Astrocyte of the spinal cord (primary cell): Measurements from ENCODE around the gene CALHM4.
A peak's percentile ranks its signal among the peaks of the same experiment; 100 is the strongest.

ENCODE experiments used
- DNase-seq: peaks from one replicate; pipeline ENCODE4 v3.0.0; 2011; ENCODE audit warnings: low read depth, low spot score
- H3K4me3 ChIP-seq: 2 replicates; pipeline ENCODE4 v1.5.1; 2011; ENCODE audit warnings: low read depth, mild to moderate bottlenecking, low read length, moderate library complexity
- in situ Hi-C: cut with HindIII; loops from 2 replicates; pipeline ENCODE4 v1.10.0; 2017; ENCODE audit warnings: low sequenced_read_pairs
- TF ChIP-seq, protein P1 (sequence below): IDR thresholded peaks from 2 replicates; pipeline ENCODE4 v1.5.1; 2012; ENCODE audit warnings: low read depth, mild to moderate bottlenecking, low read length, inconsistent platforms

Gene CALHM4

GRCh38 chr6:116535109-116535508 is 18.4 kb upstream of the CALHM4 start:
- in situ Hi-C loops = no loop called here
- DNase-seq = no peak
- H3K4me3 ChIP-seq = no peak overlapping the region
- TF ChIP-seq, protein P1, sequence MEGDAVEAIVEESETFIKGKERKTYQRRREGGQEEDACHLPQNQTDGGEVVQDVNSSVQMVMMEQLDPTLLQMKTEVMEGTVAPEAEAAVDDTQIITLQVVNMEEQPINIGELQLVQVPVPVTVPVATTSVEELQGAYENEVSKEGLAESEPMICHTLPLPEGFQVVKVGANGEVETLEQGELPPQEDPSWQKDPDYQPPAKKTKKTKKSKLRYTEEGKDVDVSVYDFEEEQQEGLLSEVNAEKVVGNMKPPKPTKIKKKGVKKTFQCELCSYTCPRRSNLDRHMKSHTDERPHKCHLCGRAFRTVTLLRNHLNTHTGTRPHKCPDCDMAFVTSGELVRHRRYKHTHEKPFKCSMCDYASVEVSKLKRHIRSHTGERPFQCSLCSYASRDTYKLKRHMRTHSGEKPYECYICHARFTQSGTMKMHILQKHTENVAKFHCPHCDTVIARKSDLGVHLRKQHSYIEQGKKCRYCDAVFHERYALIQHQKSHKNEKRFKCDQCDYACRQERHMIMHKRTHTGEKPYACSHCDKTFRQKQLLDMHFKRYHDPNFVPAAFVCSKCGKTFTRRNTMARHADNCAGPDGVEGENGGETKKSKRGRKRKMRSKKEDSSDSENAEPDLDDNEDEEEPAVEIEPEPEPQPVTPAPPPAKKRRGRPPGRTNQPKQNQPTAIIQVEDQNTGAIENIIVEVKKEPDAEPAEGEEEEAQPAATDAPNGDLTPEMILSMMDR = no peak

- peak; percentile 70 for DNase-seq
- no peak overlapping the region for H3K4me3 ChIP-seq
- TF ChIP-seq, protein P1 = peak; percentile 62
- in situ Hi-C loops = no loop called here
Observed at GRCh38 chr6:116536216-116536621, 17.3 kb upstream of the CALHM4 start.

- no peak overlapping the region for H3K4me3 ChIP-seq
- TF ChIP-seq, protein P1 = no peak
- DNase-seq = no peak
- in situ Hi-C loops = no loop called here
Observed at GRCh38 chr6:116542426-116542825, 11.1 kb upstream of the CALHM4 start.

DNA sequence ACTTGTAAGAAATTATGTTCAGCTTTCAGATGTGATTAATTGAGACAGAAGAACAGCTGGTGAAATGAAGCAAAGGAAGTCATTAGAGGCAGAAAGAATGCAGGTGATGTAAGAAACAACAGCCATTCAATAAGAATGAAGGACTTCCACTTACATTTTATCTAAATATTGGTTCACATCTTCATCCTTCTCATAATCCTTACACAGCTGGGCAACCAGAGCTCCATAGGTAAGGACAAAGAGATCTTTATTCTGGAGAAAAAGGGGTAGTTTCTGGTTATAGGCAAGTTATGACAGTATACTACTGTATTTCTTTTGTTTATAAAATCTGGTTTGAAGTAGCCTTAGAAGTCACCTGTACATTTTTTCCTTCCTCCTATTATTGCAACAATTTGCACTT is 10.4 kb upstream of the CALHM4 start:
- no peak overlapping the region for H3K4me3 ChIP-seq
- in situ Hi-C loops = no loop called here
- DNase-seq = no peak
- TF ChIP-seq, protein P1 = no peak

- H3K4me3 ChIP-seq = no peak within 1 kb of the TSS
- TF ChIP-seq, protein P1 = no peak
- no peak for DNase-seq
- in situ Hi-C loops = no loop called here
Observed at GRCh38 chr6:116545651-116546050, 7.9 kb upstream of the CALHM4 start, which contains the start of gene TRAPPC3L. TRAPPC3L (minus strand) TSS chr6:116545684; CDS start chr6:116545514, 170 bp downstream.

- no peak overlapping the region for H3K4me3 ChIP-seq
- DNase-seq = no peak
- in situ Hi-C loops = no loop called here
- TF ChIP-seq, protein P1 = no peak
Observed at GRCh38 chr6:116547358-116547757, 6.2 kb upstream of the CALHM4 start.

- H3K4me3 ChIP-seq = no peak overlapping the region
- TF ChIP-seq, protein P1 = no peak
- in situ Hi-C loops = no loop called here
- no peak for DNase-seq
Observed at GRCh38 chr6:116550796-116551195, 2.8 kb upstream of the CALHM4 start.
